ENCODE measurements around the gene S100A6.
"Not testable (repeated sequence)": the region's sequence is repeated elsewhere in the genome, so short reads cannot be mapped to it uniquely, and the experiment has no call there.

The S100A6 gene

DNA sequence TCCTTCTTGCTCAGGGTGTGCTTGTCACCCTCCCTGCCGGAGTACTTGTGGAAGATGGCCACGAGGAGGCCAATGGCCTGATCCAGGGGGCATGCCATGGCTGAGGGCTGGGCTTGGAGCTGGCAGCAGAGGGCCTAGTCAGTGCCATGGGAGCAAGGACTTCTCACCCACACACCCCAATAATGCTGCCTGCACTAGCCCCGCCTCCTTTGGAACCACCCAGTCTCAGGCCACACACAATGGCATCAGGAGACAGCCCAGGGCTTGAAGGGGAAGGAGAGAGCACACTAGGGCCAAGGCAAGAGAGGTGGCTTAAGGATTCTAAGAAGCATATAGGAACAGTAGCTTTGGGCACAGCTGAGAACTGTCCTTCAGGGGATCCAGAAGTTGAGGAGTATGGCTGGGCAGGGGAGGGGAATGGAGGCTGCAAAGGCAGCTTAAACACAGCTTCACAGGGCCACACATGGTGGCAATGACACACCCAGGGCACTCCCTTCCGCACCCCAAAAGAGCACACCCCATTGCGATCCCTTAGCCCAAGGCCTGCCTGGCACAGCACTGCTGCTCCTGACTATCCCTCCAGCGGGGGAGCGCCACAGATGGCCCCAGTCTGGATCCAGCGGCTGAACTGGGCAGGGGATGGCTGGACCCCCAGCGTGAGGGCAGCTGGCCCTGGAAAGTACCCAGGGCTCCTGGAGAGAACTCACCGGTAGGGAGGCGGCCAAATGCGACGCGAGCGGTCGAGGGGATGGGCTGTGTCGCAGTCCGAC lies at the start of gene S100A6:
Gene S100A6, minus strand, starts transcription at position 750 of the 770 bp plus-strand sequence. Its CDS starts 652 bp downstream, at position 98.
- peaks cover 9% of the 10 kb centered on the region; the same call in 1 of the 2 replicates for H3K36me3 ChIP-seq (ENCODE audit: insufficient read depth, low read length)
- peak within 1 kb of the TSS; percentile 87 for H3K4me3 ChIP-seq (ENCODE audit: low read depth, low read length)
- H3K4me1 ChIP-seq (ENCODE audit: control insufficient read depth, insufficient read depth, low read length, unreplicated experiment) = peaks cover 39% of the 10 kb centered on the region
- H3K79me2 ChIP-seq (ENCODE audit: control insufficient read depth, insufficient read depth, low read length, unreplicated experiment) = peaks cover 20% of the 10 kb centered on the region
- H3K27me3 ChIP-seq (ENCODE audit: insufficient read depth, low read length) = no peaks in the 10 kb centered on the region
- no peak within 1 kb of the TSS for H2AFZ ChIP-seq (ENCODE audit: low read length, unreplicated experiment)
- peak within 1 kb of the TSS; percentile 85 for H3K27ac ChIP-seq (ENCODE audit: low read depth, low read length)

DNA sequence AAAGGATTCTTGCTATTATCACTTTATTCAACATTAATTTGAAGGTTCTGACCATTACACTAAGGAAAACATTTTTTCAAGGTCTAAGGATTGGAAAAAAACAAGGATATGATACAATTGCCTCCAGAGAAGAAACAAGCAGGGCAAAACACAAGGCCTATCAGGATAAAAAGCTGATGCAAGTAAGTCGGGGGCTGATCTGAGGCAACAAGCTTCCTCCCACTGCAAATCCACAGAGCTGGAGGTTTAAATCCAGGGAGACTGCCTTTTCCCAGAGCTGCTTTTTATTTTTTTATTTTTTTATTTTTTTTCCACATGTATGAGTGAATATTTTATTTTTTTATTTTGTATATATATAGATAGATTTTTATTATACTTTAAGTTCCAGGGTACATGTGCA lies 49.2 kb upstream of the S100A6 start:
- H2AFZ ChIP-seq (ENCODE audit: low read length, unreplicated experiment) = no peak overlapping the region
- H3K36me3 ChIP-seq (ENCODE audit: insufficient read depth, low read length) = no peaks in the 10 kb centered on the region
- no peak overlapping the region for H3K4me3 ChIP-seq (ENCODE audit: low read depth, low read length)
- H3K27me3 ChIP-seq (ENCODE audit: insufficient read depth, low read length) = no peaks in the 10 kb centered on the region
- H3K4me1 ChIP-seq (ENCODE audit: control insufficient read depth, insufficient read depth, low read length, unreplicated experiment) = peaks cover 5% of the 10 kb centered on the region
- H3K79me2 ChIP-seq (ENCODE audit: control insufficient read depth, insufficient read depth, low read length, unreplicated experiment) = no peaks in the 10 kb centered on the region
- H3K27ac ChIP-seq (ENCODE audit: low read depth, low read length) = no peak overlapping the region

DNA sequence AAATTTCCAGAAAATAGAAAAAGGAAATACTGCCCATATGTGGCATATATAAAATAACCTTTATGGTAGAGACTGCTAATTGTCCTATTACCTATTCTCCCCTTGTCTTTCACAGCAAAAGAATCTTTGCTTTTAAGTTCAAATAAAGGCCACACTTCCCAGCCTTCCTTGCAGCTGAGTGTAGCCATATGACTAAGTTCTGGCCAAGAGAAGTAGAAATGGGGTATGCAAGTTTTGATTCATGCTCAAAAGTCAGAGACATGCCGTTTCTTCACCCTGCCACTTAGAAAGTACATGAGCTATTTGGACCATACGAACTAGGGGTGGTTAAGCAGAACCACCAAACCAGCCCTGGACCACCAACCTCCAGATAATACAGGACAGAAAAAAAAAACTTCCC lies 48.2 kb upstream of the S100A6 start:
- no peaks in the 10 kb centered on the region for H3K36me3 ChIP-seq (ENCODE audit: insufficient read depth, low read length)
- no peak overlapping the region for H2AFZ ChIP-seq (ENCODE audit: low read length, unreplicated experiment)
- no peaks in the 10 kb centered on the region for H3K27me3 ChIP-seq (ENCODE audit: insufficient read depth, low read length)
- H3K4me1 ChIP-seq (ENCODE audit: control insufficient read depth, insufficient read depth, low read length, unreplicated experiment) = peaks cover 6% of the 10 kb centered on the region
- no peak overlapping the region for H3K4me3 ChIP-seq (ENCODE audit: low read depth, low read length)
- H3K79me2 ChIP-seq (ENCODE audit: control insufficient read depth, insufficient read depth, low read length, unreplicated experiment) = no peaks in the 10 kb centered on the region
- H3K27ac ChIP-seq (ENCODE audit: low read depth, low read length) = no peak overlapping the region

DNA sequence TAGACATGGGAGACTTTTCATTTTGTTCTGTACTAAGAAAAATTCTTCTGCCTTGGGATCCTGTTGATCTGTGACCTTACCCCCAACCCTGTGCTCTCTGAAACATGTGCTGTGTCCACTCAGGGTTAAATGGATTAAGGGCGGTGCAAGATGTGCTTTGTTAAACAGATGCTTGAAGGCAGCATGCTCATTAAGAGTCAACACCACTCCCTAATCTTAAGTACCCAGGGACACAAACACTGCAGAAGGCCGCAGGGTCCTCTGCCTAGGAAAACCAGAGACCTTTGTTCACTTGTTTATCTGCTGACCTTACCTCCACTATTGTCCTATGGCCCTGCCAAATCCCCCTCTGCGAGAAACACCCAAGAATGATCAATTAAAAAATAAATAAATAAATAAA lies 47.7 kb upstream of the S100A6 start:
- peaks cover 11% of the 10 kb centered on the region for H3K4me1 ChIP-seq (ENCODE audit: control insufficient read depth, insufficient read depth, low read length, unreplicated experiment)
- H3K4me3 ChIP-seq (ENCODE audit: low read depth, low read length); H3K79me2 ChIP-seq (ENCODE audit: control insufficient read depth, insufficient read depth, low read length, unreplicated experiment); H3K36me3 ChIP-seq (ENCODE audit: insufficient read depth, low read length); H3K27me3 ChIP-seq (ENCODE audit: insufficient read depth, low read length); H3K27ac ChIP-seq (ENCODE audit: low read depth, low read length); H2AFZ ChIP-seq (ENCODE audit: low read length, unreplicated experiment): not testable (repeated sequence)

DNA sequence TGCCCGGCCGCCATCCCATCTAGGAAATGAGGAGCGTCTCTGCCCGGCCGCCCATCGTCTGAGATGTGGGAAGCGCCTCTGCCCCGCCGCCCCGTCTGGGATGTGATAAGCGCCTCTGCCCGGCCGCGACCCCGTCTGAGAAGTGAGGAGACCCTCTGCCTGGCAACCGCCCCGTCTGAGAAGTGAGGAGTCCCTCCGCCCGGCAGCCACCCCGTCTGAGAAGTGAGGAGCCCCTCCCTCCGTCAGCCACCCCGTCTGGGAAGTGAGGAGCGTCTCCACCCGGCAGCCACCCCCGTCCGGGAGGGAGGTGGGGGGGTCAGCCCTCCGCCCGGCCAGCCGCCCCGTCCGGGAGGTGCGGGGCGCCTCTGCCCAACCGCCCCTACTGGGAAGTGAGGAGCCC lies 47.0 kb upstream of the S100A6 start:
- not testable (repeated sequence) for H2AFZ ChIP-seq (ENCODE audit: low read length, unreplicated experiment); H3K36me3 ChIP-seq (ENCODE audit: insufficient read depth, low read length); H3K27me3 ChIP-seq (ENCODE audit: insufficient read depth, low read length); H3K27ac ChIP-seq (ENCODE audit: low read depth, low read length); H3K4me3 ChIP-seq (ENCODE audit: low read depth, low read length); H3K79me2 ChIP-seq (ENCODE audit: control insufficient read depth, insufficient read depth, low read length, unreplicated experiment)
- H3K4me1 ChIP-seq (ENCODE audit: control insufficient read depth, insufficient read depth, low read length, unreplicated experiment) = peaks cover 18% of the 10 kb centered on the region

DNA sequence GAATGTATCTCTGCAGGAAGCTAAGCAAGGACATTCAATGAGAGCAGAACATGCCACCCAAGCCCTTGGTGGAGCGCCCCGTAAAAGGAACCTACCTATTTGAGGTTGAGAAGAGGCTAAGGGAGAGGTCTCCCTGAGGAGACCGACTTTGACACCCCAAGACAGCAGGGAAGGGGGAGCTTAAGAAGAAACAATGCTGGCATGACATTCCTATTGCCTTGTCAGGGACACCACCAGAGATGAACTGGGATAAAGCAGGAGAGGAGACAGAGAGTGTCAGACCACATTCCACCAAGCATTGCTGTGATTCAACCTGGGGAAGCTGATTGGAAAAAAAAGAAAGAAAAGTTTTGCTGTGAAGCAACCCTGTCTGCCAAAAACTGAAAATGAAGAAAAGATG lies 43.1 kb upstream of the S100A6 start:
- no peaks in the 10 kb centered on the region for H3K79me2 ChIP-seq (ENCODE audit: control insufficient read depth, insufficient read depth, low read length, unreplicated experiment)
- peaks cover 19% of the 10 kb centered on the region for H3K4me1 ChIP-seq (ENCODE audit: control insufficient read depth, insufficient read depth, low read length, unreplicated experiment)
- H3K4me3 ChIP-seq (ENCODE audit: low read depth, low read length) = no peak overlapping the region
- no peaks in the 10 kb centered on the region for H3K27me3 ChIP-seq (ENCODE audit: insufficient read depth, low read length)
- no peaks in the 10 kb centered on the region for H3K36me3 ChIP-seq (ENCODE audit: insufficient read depth, low read length)
- no peak overlapping the region for H3K27ac ChIP-seq (ENCODE audit: low read depth, low read length)
- no peak overlapping the region for H2AFZ ChIP-seq (ENCODE audit: low read length, unreplicated experiment)

DNA sequence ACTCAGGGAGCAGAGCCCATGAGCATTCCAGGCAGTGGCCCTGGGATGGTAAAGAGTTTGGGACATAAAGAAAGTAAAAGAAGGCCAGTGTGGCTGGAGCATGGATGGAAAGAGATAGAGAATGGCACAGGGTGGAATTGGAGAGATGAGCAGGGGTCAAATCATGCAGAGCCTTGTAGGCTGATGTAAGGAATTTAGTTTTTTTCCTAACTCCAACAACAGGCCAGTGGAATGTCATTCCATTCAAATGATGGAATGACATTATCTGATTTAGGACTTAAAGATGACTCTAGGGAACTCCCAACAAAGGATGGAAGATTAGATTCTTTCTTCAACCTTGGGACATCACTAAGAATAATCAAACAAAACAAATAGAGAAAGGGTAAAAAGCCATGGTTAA lies 42.7 kb upstream of the S100A6 start:
- Histone ChIP-seq H2AFZ (ENCODE audit: low read length, unreplicated experiment) (no peak overlapping the region), H3K27me3 (ENCODE audit: insufficient read depth, low read length) (no peaks in the 10 kb centered on the region), H3K4me3 (ENCODE audit: low read depth, low read length) (no peak overlapping the region)

DNA sequence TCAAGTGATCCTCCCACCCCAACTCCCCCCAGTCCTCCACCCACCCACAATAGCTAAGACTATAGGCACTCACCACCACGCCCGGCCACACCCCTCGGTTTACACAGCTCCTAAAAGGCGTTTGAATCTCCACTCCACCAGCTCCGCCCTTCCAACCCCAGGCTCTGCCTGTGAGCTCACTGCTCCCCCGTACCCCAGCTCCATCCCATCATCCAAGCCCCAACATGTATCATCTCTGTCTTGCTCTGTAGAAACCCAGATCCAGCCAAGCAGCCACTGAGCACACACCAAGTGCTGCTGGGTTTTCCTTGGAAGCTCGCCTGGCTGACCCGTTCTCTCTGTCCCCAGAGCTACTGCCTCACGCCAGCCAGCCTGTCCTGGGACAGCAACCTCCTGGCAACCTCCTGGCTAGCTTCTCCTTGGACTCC lies 41.8 kb upstream of the S100A6 start:
- no peaks in the 10 kb centered on the region for H3K27me3 ChIP-seq (ENCODE audit: insufficient read depth, low read length)
- H3K27ac ChIP-seq (ENCODE audit: low read depth, low read length) = no peak overlapping the region
- no peak overlapping the region for H2AFZ ChIP-seq (ENCODE audit: low read length, unreplicated experiment)
- H3K4me1 ChIP-seq (ENCODE audit: control insufficient read depth, insufficient read depth, low read length, unreplicated experiment) = peaks cover 28% of the 10 kb centered on the region
- no peak overlapping the region for H3K4me3 ChIP-seq (ENCODE audit: low read depth, low read length)
- no peaks in the 10 kb centered on the region for H3K79me2 ChIP-seq (ENCODE audit: control insufficient read depth, insufficient read depth, low read length, unreplicated experiment)
- H3K36me3 ChIP-seq (ENCODE audit: insufficient read depth, low read length) = no peaks in the 10 kb centered on the region

More for the DNA sequence above, 42.7 kb upstream of the S100A6 start:
- H3K27ac ChIP-seq (ENCODE audit: low read depth, low read length) = no peak overlapping the region
- H3K36me3 ChIP-seq (ENCODE audit: insufficient read depth, low read length) = no peaks in the 10 kb centered on the region
- H3K4me1 ChIP-seq (ENCODE audit: control insufficient read depth, insufficient read depth, low read length, unreplicated experiment) = peaks cover 21% of the 10 kb centered on the region
- H3K79me2 ChIP-seq (ENCODE audit: control insufficient read depth, insufficient read depth, low read length, unreplicated experiment) = no peaks in the 10 kb centered on the region

DNA sequence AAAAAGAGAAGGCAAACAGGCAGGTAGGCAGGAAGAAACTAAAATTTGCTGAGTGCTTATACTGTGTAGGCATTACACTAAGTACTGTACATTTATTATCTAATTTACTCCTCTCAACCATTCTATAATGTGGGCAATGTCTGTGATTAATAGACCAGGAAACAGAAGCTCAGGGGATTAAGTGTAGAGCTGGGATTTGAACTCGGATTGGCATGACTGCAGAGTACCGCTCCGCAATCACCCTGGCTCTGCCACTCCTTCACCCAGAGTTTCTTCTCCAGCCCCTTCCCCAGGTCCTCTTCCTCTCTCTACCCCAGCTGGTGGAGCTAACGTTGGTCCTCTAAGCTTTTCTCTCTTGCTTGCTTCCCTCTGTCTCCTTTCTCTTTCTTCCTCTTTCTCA lies 41.3 kb upstream of the S100A6 start:
- no peaks in the 10 kb centered on the region for H3K27me3 ChIP-seq (ENCODE audit: insufficient read depth, low read length)
- H3K36me3 ChIP-seq (ENCODE audit: insufficient read depth, low read length) = no peaks in the 10 kb centered on the region
- peaks cover 31% of the 10 kb centered on the region for H3K4me1 ChIP-seq (ENCODE audit: control insufficient read depth, insufficient read depth, low read length, unreplicated experiment)
- H3K79me2 ChIP-seq (ENCODE audit: control insufficient read depth, insufficient read depth, low read length, unreplicated experiment) = no peaks in the 10 kb centered on the region
- no peak overlapping the region for H2AFZ ChIP-seq (ENCODE audit: low read length, unreplicated experiment)
- H3K4me3 ChIP-seq (ENCODE audit: low read depth, low read length) = no peak overlapping the region
- no peak overlapping the region for H3K27ac ChIP-seq (ENCODE audit: low read depth, low read length)

DNA sequence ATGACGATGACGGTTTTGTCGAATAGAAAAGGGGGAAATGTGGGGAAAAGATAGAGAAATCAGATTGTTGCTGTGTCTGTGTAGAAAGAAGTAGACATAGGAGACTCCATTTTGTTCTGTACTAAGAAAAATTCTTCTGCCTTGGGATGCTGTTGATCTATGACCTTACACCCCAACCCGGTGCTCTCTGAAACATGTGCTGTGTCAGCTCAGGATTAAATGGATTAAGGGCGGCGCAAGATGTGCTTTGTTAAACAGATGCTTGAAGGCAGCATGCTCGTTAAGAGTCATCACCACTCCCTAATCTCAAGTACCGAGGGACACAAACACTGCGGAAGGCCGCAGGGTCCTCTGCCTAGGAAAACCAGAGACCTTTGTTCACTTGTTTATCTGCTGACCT lies 39.7 kb upstream of the S100A6 start:
- H3K36me3 ChIP-seq (ENCODE audit: insufficient read depth, low read length); H2AFZ ChIP-seq (ENCODE audit: low read length, unreplicated experiment); H3K4me3 ChIP-seq (ENCODE audit: low read depth, low read length); H3K27ac ChIP-seq (ENCODE audit: low read depth, low read length); H3K79me2 ChIP-seq (ENCODE audit: control insufficient read depth, insufficient read depth, low read length, unreplicated experiment); H3K27me3 ChIP-seq (ENCODE audit: insufficient read depth, low read length): not testable (repeated sequence)
- H3K4me1 ChIP-seq (ENCODE audit: control insufficient read depth, insufficient read depth, low read length, unreplicated experiment) = peaks cover 38% of the 10 kb centered on the region

DNA sequence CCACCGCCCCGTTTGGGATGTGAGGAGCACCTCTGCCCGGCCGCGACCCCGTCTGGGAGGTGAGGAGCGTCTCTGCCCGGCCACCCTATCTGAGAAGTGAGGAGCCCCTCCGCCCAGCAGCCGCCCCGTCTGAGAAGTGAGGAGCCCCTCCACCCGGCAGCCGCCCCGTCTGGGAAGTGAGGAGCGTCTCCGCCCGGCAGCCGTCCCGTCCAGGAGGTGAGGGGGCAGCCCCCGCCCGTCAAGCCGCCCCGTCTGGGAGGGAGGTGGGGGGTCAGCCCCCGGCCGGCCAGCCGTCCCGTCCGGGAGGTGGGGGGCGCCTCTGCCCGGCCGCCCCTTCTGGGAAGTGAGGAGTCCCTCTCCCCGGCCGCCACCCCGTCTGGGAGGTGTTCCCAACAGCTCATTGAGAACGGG lies 39.3 kb upstream of the S100A6 start:
- peaks cover 38% of the 10 kb centered on the region for H3K4me1 ChIP-seq (ENCODE audit: control insufficient read depth, insufficient read depth, low read length, unreplicated experiment)
- not testable (repeated sequence) for H3K4me3 ChIP-seq (ENCODE audit: low read depth, low read length); H3K79me2 ChIP-seq (ENCODE audit: control insufficient read depth, insufficient read depth, low read length, unreplicated experiment); H3K36me3 ChIP-seq (ENCODE audit: insufficient read depth, low read length); H2AFZ ChIP-seq (ENCODE audit: low read length, unreplicated experiment); H3K27ac ChIP-seq (ENCODE audit: low read depth, low read length); H3K27me3 ChIP-seq (ENCODE audit: insufficient read depth, low read length)
